ENCODE measurements around the gene PARD3.

The PARD3 gene

GRCh38 chr10:34762603-34763299, 52.3 kb downstream of the PARD3 start:
- no peak for DNase-seq (ENCODE audit: low read depth)
- H3K4me3 ChIP-seq (ENCODE audit: low read depth, low read length) = no peak overlapping the region
- TF ChIP-seq, protein P1, sequence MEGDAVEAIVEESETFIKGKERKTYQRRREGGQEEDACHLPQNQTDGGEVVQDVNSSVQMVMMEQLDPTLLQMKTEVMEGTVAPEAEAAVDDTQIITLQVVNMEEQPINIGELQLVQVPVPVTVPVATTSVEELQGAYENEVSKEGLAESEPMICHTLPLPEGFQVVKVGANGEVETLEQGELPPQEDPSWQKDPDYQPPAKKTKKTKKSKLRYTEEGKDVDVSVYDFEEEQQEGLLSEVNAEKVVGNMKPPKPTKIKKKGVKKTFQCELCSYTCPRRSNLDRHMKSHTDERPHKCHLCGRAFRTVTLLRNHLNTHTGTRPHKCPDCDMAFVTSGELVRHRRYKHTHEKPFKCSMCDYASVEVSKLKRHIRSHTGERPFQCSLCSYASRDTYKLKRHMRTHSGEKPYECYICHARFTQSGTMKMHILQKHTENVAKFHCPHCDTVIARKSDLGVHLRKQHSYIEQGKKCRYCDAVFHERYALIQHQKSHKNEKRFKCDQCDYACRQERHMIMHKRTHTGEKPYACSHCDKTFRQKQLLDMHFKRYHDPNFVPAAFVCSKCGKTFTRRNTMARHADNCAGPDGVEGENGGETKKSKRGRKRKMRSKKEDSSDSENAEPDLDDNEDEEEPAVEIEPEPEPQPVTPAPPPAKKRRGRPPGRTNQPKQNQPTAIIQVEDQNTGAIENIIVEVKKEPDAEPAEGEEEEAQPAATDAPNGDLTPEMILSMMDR (IDR thresholded peaks at IDR 0.05; ENCODE audit: low read depth, low read length, missing control alignments) = no peak

DNA sequence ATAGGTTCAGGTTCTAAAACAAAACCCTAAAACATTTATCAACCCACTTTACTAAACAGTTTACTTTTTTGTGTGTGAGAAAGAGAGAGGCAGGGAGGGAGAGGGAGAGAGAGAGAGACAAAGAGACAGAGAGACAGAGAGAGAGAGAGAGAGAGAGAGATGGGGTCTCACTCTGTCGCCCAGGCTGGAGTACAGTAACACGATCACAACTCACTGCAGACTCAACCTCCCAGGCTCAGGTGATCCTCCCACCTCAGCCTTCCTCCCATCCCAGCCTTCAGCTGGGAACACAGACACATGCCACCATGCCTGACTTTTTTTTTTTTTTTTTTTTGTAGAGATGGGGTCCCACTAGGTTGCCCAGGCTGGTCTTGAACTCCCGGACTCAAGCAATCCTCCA, 52.9 kb downstream of the PARD3 start:
- TF ChIP-seq, protein P1 (IDR thresholded peaks at IDR 0.05; ENCODE audit: low read depth, low read length, missing control alignments) = no peak
- H3K4me3 ChIP-seq (ENCODE audit: low read depth, low read length) = no peak overlapping the region
- no peak for DNase-seq (ENCODE audit: low read depth)

- TF ChIP-seq, protein P1 (IDR thresholded peaks at IDR 0.05; ENCODE audit: low read depth, low read length, missing control alignments) = no peak
- DNase-seq (ENCODE audit: low read depth) = no peak
- H3K4me3 ChIP-seq (ENCODE audit: low read depth, low read length) = no peak overlapping the region
These were observed 53.6 kb downstream of the PARD3 start for GRCh38 chr10:34761453-34761852.

- DNase-seq (ENCODE audit: low read depth) = no peak
- TF ChIP-seq, protein P1 (IDR thresholded peaks at IDR 0.05; ENCODE audit: low read depth, low read length, missing control alignments) = no peak
- H3K4me3 ChIP-seq (ENCODE audit: low read depth, low read length) = no peak overlapping the region
These were observed 54.5 kb downstream of the PARD3 start for GRCh38 chr10:34760606-34761005.

GRCh38 chr10:34759837-34760215, 55.3 kb downstream of the PARD3 start:
- no peak for DNase-seq (ENCODE audit: low read depth)
- TF ChIP-seq, protein P1 (IDR thresholded peaks at IDR 0.05; ENCODE audit: low read depth, low read length, missing control alignments) = no peak
- H3K4me3 ChIP-seq (ENCODE audit: low read depth, low read length) = no peak overlapping the region

- DNase-seq (ENCODE audit: low read depth) = no peak
- TF ChIP-seq, protein P1 (IDR thresholded peaks at IDR 0.05; ENCODE audit: low read depth, low read length, missing control alignments) = no peak
- H3K4me3 ChIP-seq (ENCODE audit: low read depth, low read length) = no peak overlapping the region
These were observed 55.8 kb downstream of the PARD3 start for GRCh38 chr10:34759161-34759836.

All from GM12864 (cell line).